ENCODE data around the gene DPF3.

Gene DPF3

DNA sequence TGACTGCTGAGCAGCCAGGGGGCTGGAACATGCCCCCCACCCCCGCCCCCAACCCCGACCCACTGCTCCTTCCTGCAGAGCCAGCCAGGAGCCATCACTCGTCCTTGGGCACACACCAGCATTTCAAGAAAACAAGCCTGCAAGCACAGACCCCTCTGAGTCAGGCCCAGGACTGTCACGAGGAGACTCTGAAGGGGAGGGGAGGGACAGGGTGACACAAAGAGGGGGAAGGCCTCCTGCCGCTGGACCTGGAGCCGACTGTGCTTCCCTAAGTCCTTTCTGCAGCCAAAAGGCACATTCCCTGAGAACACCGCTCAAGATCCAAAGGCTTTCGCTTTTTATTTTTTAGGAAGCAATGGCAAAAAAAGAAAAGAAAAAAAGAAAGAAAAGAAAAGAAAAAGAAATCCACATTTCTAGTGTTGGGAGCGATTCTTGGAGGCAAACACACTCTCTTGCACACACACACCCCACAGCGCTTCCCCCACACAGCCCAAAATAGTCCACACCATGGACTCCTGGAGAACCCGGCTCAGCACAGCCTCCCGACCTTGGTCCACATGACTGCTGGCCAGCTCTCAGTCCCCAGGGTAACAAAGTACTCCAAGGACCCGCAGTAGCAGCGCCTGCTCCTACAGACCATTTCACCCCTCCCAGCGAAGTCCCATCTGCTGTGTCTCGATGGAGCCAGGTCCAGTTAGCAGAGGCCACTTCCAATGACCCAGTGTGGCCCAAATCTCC is 101.7 kb downstream of the DPF3 start:
- no peak for FAIRE-seq

GRCh38 chr14:72790887-72791566 is 102.9 kb downstream of the DPF3 start:
- no peak for FAIRE-seq

DNA sequence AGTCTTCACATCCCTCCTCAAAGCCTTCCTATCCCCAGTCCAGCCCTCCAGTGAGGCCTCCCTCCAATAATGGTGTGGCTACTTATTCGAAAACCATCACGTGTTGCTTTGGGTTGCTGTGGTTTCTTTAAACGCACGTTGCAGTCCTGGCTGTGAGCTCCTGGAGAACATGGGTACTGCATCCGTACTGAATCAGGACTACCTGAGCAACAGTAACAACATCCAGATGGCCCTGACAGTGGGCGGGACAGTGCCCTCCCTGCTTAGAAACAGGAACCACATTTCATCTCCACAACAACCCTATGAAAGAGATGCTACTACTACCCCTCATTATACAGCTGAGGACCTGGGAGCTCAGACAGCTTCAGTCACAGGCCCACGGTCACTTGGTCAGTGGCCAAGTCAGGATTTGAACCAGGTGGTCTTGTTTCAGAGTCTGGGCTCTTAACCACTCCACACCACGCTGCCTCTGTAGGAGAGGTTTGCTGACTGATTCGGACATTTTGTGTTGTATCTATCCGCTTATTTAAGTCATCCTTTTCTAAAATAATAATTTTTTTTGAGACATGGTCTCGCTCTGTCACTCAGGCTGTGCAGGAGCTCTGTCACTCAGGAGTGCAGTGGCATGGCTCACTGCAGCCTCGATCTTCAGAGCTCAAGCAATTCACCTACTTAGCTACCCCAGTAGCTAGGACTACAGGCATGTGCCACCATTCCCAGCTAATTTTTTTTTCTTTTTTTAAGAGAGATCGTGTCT is 104.8 kb downstream of the DPF3 start:
- no peak for FAIRE-seq

DNA sequence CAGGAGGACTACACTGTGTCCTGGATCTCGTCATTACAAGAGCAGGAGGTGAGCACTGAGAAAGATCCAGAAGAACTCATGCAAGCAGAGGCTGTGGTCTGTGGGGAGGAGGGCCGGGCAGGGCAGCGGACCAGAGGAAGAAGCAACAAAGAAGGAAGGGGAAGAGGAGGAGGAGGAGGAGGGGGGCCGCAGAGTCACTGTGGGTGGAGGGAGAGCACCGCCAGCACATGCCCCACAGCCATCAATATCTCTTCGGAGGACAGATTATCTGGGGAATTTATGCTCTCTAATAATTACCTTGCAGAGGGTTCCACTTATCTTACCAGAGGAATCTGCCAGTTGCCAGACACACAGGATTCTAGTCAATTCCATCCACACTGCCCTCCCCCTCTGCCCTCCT is 105.6 kb downstream of the DPF3 start:
- FAIRE-seq: no peak

DNA sequence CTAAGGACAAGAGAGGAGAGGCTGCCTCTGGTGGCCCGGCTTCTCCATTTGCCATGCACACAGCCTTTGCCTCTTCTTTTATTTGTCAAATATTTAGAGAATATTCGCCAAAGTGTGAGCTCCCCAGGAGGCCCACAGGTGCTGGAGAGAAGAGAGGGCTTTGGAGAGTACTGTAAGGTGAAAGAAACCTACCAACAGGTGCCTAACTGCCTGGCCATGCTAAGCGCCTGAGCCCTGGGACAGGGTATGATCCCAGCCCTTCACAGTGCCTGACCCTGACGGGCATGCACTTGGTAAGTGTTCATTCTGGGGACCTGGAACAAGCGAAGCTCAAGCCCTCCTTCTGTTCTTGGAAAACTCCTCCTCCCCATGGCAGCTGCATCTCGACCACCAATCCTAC is 106.1 kb downstream of the DPF3 start:
- no peak for FAIRE-seq

DNA sequence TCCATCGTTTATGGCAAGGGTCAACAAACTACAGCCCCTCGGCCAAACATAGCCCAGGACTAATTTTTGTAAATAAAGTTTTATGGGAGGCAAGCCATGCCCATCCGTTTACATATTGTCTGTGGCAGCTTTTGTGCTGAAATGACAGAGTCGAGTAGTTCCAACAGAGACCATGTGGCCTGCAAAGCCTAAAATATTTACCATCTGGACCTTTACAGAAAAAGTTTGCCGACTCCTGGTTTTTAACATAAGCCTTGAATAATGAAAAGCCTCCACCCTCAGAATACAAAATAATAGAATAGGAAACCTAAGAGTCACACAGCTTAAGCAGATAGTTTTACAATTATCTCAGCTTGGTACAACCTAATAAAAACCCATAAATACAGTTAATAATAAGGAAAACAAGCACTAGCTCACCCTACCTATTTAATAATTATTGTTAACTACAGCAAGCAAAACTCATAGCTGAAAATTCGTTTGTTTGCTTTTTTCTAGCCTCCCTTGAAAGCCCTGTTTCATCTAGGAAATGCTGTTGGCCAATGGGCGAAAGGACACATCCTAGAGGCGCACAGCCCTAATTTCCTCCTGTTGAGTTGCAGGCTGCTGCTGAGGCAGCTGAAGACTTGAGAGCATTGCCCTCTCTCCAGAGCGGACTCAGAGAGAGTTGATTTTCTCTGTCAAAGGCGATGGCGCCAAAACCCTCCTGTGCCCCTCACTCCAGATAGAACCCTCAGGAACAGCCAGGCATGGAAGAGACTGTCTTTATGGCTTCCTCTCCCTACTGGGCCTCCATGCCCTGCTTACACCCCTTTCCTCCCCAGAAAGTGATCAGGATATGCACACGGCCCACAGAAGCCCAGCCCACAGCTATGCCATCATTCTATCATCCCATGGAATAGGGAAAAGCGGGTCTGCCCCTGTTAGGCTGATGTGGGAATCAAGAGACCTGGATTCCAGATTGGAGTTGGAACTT is 107.2 kb downstream of the DPF3 start:
- FAIRE-seq: no peak

GRCh38 chr14:72783741-72784140 is 110.2 kb downstream of the DPF3 start:
- no peak for FAIRE-seq

DNA sequence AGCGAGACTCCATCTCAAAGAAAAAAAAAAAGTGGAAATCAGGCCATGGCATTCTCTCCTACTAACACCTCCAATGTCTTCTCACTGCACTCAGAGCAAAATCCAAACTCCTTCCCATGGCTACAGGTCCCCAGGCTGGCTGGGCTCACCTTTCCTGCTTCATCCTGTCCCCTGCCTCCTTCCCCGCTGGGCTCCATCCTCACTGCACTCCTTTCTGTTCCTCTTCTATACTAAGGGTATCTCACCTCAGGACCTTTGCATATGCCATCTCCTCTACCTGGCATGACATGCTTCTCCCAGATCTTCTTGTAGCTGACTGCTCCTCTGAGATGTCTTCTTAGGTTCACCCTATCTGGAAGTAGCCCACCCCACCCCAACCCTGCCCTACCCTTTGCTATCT is 111.1 kb downstream of the DPF3 start:
- FAIRE-seq: no peak

DNA sequence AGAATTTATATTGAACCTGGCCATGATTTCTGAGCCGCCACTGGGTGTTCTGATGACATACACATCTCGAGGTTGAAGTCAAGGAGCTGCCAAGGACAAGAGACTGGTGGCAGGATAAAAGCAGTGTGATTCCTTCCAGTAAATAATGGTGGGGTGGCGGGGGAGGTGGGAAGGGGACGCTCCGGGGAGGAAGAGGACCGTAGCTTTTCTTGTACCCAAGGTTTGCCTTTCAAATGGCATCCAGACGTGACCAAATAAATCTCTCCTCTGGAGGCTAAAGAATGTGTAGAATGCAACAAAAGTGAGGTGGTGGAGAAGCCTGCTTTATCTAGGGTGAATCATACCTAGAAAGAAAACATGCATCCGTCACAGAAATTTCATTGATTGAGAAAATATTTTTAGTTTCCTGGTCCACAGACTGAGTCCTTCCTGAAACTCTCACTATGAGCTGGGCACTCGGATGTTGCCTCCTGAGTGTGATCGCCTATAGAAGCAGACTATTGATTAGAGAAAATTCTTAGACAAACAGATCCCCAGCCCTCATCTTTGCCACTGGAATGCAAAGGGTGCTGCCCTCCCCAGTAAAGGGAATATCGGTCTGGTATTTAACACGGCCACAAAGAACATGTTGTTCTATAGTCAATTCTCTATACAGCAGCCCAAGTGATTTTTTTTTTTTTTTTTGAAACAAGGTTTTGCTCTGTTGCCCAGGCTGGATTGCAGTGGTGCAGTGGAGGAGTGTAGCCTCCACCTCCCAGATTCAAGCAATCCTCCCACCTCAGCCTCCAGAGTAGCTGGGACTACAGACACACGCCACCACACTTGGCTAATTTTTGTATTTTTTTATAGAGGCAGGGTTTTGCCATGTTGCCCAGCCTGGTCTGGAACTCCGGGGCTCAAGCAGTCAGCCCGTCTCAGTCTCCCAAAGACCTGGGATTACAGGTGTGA is 112.1 kb downstream of the DPF3 start:
- FAIRE-seq: no peak

DNA sequence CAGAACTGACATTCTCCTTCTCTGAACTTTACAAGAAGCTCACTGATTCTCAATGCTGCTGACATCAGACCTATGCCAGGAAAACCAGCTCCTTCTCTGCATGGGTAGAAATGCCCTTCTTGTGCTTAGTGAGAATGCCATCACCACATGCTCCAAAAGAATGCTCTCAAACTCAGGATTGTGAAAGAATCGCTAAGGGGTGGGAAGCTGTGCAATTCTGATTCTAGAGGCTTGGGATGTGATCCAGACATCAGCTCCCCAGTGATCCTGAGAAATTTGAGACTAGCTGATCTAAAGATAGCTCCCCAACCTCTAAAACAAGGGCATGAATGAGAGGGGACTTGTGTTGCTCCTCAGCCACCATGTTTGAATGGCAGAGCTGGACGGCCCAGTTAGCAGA is 113.2 kb downstream of the DPF3 start:
- no peak for FAIRE-seq

DNA sequence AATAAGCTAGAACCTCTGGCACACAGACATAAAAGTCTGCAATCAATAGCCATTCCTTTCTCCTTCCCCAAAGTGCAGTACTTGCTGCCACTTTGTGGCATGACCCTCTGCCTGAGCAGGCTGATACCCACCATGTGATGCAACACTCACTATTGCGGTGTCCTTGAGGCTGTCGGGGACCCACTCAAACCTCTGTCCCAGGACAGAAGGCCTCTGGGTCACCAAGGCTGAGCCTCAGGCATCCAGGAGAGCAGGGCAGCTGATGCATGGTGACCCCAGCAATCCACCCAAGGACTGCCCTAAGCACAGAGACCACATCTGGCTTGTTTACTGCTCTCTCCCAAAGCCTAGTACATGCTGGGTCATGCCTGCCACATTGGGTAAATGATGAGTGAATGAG is 114.2 kb downstream of the DPF3 start:
- no peak for FAIRE-seq

GRCh38 chr14:72777636-72778035 is 116.3 kb downstream of the DPF3 start:
- FAIRE-seq: no peak

DNA sequence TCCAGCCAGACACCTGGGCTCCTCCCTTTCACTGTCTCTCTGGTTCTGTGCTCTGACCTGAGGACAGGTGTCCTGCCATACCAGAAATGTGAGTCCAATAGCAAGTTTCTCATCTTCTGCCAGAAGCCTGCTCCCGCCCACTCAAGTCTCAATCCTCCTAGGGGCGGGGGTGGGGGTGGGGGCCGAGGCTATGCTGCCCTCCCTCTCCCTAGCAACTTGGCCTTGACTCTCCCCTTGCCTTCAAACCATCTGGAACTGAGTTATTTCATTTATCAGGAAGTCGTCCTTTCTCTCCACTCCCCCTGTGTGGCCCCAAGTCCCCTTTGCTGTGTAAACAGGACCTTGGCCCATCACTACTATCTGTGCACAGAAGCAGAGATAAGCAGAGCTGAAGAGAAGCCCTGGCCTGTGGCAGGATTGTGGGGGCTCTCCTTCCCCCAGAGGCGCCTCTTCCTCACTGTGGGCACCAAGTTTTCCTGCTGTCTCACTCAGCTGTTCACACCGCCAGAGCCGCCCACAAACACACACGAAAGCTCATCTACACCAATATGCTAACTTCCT is 117.1 kb downstream of the DPF3 start:
- FAIRE-seq: no peak

GRCh38 chr14:72775923-72776554 is 117.9 kb downstream of the DPF3 start:
- FAIRE-seq: no peak

- FAIRE-seq: no peak
Measured at GRCh38 chr14:72774894-72775620, 118.8 kb downstream of the DPF3 start.

DNA sequence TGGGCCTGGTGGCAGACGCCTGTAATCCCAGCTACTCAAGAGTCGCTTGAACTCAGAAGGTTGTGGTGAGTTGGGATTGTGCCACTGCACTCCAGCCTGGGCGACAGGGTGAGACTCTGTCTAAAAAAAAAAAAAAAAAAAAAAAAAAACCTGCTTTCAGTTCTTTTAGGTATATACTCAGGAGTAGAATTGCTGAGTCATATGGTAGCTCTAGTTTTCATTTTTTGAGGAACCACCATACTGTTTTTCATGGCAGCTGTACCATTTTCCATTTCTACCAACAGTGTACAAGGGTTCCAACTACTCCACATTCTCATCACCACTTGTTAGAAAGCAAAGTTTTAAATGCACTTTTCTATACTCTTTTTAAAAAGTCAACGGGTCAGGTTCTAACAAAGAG is 119.8 kb downstream of the DPF3 start:
- no peak for FAIRE-seq

- no peak for FAIRE-seq
Measured at GRCh38 chr14:72771561-72771960, 122.3 kb downstream of the DPF3 start.

GRCh38 chr14:72766296-72766695 is 127.6 kb downstream of the DPF3 start:
- no peak for FAIRE-seq

DNA sequence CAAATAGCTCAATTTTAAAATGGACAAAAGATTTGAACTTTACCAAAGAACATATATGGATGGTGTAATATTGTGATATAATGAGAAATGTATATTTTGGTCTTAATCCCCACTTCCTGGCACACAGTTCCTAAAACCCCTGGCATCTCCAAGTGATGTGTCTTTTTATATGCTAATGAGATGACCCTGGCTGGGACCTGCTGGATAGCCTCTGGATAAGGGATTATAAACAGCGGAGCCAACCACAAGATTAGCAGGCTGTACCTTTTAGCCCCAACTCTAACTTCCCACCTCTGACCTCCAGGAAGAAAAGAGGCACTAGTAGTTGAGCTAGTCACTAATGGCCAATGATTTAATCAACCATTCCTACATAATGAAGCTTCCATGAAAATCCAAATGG is 130.0 kb downstream of the DPF3 start:
- no peak for FAIRE-seq

DNA sequence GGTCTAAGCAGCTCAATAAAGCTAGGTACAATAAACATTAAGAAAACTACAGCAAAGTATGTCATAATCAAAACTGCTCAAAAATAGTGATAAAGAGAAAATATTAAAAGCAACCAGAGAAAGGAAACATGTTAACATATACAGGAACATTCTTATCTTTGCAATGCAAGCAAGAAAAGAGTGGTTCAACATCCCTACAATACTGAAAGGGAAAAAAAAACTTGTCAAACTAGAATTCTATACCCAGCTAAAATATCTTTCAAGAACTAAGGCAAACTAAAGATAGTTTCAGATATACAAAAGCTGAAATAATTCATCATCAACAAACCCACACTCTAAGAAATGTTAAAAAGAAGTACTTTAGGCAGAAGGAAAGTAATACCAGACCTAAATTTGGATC is 134.2 kb downstream of the DPF3 start:
- FAIRE-seq: no peak

All from endometrium (tissue), 2 donors.